Ramos (cell line): ENCODE data around the gene ANKRD35.
"Not testable (repeated sequence)": the region's sequence is repeated elsewhere in the genome, so short reads cannot be mapped to it uniquely, and the experiment has no call there.

Experiments used
- in situ Hi-C: fragments of 300-500 bp; cut with MboI; formaldehyde crosslinking; loops from one replicate; pipeline ENCODE4 v1.14.3; 2022; ENCODE audit warnings: low sequenced_read_pairs; ENCODE audit not compliant: unreplicated experiment

ANKRD35 gene, protein sequence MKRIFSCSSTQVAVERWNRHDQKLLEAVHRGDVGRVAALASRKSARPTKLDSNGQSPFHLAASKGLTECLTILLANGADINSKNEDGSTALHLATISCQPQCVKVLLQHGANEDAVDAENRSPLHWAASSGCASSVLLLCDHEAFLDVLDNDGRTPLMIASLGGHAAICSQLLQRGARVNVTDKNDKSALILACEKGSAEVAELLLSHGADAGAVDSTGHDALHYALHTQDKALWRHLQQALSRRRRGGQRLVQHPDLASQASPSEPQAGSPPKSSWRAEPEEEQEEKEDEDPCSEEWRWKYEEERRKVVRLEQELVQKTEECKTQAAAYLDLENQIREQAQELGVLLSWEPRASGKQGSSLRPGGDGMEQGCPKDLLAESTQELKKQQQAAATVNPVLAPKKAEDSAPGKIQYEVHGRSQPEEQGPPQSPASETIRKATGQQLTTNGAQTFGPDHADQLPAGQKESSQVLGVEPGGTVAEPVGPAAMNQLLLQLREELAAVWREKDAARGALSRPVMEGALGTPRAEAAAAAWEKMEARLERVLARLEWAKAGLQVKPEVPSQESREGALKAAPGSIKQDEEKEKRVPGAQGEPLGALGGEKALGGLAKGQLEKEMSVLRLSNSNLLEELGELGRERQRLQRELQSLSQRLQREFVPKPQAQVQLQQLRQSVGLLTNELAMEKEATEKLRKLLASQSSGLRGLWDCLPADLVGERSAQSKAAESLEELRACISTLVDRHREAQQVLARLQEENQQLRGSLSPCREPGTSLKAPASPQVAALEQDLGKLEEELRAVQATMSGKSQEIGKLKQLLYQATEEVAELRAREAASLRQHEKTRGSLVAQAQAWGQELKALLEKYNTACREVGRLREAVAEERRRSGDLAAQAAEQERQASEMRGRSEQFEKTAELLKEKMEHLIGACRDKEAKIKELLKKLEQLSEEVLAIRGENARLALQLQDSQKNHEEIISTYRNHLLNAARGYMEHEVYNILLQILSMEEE

DNA sequence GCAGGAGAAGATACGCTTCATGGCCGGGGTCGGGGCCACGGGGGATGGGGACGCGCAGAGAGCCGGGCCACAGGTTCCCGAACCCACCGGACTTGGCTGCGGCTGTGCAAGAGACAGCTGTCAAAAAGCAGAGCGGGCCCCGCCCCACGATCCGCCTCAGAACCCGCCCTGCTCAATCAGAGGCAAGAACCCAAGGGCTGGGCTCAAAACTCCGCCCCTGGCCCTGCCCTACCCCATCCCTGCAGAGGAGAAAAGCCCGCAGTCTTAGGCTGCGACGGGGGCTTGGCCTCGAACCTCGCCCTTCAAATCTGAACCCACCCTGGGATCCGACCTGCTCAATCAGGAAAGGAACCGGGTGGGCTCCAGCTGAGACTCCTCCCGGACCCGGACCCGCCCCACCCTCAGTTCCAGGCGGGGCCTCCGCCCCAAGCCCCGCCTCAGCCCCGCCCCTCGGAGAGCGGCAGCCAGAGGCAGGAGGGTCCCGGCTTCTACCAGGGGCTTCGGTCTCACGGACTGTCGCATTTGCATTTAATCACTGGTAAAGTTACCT lies at the start of gene ANKRD35:
TSS of gene ANKRD35 (minus strand) at position 129 of the 550 bp plus-strand sequence. CDS start at position 21, 108 bp downstream.
- in situ Hi-C loops: no loop called here

GRCh38 chr1:145932522-145933009 lies 46.9 kb upstream of the ANKRD35 start:
- in situ Hi-C loops: not testable (repeated sequence)

DNA sequence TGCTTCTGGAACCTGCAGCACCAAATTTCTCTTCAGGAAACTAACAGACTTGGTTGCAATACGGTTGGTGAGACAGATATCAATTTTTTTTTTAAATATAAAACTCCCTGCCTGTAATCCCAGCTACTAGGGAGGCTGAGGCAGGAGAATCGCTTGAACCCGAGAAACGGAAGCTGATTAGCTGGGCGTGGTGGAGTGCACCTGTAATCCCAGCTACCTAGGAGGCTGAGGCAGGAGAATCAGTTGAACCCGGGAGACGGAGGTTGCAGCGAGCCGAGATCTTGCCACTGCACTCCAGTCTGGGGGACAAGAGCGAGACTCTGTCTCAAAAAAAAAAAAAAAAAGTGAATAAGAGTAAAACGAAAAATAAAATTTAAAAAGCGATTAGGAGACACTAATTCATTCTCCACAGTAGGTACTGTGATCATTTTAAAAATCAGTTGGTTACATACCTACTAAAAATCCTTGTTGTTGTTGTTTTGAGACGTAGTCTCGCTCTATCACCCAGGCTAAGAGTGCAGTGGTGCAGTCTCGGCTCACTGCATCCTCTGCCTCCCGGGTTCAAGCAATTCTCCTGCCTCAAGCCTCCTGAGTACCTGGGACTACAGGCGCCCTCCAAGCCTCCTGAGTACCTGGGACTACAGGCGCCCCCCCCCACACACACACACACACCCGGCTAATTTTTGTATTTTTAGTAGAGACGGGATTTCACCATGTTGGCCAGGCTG lies 42.4 kb upstream of the ANKRD35 start:
- in situ Hi-C loops: no loop called here

DNA sequence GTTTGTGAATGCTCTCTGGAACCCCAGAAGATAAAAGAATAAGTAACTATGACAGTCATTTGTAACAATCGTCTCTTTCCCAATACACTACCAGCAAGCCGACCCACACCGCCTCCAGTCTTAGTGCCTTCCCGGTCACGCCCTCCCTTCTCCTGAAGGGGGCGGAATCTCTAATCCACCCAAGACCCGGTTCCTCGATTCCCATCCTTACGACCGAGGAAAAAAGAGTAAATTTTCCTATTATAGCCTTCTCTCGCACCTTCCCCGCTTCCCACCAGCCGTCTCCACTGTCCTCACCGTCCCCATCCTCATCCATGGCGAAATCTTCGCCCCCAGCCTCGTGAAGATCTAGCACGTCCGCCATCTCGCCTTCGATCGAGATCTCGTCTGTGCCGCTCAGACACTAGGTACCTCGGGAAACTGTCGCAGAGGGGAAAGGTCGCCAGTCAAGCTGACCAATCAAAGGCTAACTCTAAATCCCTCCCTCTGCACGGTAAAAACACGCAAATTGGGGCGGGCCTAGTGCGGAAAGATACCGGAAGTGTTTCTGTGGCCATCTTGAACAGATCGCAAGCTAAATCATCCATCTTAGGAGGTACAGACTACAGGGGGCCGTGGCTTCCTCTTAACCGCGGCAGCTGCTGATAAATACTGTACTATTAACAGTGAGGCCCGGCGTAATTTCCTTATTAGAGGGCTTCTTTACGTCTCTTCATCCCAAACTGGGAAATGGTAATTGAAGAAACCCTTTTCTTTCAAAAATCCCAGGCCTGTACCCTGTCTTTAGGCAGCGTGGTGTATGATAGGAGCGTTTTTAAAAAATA lies 41.6 kb upstream of the ANKRD35 start, which contains the start of gene RBM8A:
TSS of gene RBM8A (minus strand) at position 422 of the 824 bp plus-strand sequence. CDS start at position 364, 58 bp downstream.
- in situ Hi-C loops: no loop called here

DNA sequence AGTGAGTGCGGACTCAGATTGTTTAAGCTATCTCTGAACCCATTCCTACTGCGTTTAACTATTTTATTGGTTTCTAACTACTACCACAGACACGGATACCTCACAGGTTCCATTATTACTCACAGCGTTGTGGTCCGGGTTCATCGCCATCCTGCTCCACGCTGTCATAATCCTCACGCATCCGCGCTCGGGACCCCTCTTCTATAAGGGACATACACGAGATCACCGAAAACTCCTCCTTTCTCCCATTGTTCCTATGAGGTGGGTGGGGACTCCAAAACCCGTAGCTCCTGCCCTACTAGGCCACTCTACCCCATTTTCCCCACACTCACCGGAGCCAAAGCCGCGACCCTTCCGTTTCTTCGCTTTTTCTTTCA lies 41.0 kb upstream of the ANKRD35 start:
- in situ Hi-C loops: no loop called here

DNA sequence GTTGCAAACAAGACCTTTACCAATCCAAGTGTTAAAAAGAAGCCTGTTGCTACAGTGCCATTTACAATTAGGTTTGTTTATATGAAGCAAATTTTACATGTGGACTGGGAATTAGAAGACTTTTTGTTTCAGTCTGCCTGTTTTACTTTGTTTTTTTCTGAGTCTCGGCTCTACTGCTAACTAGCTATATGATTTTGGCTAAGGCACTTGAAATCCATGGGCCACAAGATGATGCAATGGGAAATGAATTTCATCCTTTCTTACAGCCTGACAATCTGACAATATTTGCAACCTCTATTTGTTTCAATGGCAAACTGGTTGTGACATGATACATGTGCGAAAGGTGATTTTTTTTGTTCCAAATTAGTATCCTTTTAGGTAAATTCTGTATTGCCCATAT lies 36.6 kb upstream of the ANKRD35 start:
- in situ Hi-C loops: no loop called here

GRCh38 chr1:145920297-145920696 lies 34.6 kb upstream of the ANKRD35 start:
- in situ Hi-C loops: not testable (repeated sequence)

DNA sequence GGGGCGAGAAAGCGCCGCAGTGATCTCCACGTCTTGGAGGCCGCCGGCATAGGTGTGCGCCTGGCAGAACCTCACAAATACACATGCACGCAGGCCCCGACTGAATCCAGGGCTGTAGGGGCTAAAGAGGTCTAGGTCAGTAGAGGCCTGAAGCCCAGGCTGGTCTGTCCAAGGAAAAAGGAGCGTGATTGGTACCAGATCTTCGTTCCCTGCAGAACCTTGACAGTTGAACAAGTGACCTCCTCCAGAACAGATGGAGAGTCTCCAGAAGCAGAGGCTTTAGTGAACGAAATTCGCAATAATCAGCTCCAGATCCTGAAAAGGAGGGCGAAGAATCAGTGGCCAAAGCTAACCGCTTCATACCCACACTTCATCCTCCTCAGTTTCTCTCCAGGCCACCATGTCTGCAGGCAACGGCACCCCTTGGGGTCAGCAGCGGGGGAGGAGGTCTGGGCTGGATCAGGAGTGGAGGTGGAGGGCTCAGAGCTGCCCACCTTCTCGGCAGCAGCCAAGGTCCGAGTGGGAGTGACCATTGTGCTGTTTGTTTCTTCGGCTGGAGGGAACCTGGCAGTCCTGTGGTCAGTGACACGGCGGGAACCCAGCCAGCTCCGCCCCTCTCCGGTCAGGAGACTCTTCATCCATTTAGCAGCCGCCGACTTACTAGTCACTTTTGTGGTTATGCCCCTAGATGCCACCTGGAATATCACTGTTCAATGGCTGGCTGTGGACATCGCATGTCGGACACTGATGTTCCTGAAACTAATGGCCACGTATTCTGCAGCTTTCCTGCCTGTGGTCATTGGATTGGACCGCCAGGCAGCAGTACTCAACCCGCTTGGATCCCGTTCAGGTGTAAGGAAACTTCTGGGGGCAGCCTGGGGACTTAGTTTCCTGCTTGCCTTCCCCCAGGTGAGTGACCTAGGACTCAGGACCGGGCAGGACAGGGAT lies 33.6 kb upstream of the ANKRD35 start:
- in situ Hi-C loops: no loop called here

DNA sequence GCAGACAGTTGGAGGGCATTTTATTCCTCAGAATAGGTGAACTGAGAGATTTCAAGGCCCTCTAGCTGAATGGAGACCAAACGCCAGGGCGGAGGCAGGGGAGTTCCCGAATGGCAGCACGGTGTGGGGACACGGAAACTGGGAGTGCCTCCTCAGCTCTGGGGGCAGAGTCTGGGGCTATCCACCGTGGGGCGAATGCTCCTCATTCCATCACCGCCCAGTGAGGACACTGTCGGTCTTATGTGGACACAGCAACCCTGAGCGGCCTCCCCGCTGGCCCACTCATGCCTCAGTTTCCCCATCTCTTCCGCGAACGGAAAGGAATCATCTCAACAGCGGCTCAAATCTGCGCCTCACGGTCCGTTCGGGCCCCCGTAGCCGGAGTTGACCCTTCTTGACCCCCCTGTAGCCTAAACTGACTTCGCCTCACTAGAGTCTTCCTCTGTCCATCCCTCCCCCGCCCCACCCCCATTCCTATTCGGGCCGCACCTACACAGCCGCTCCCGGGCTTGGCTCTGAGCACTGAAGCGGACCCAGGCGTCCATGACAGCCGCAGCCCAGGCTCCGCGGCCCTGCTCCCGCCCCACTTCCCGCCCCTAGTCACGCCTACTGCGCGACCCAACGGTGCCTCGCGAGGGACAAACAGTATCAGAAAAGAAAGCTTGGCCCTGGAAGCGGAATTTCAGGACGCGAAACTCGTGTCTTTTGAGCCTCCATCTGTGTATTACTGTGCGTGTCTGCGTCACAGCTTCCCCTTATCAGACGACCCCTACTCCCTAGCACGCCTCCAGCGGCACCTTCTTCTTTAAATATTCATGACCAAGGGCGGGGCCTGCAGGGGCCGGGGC lies 32.7 kb upstream of the ANKRD35 start, which contains the start of gene PEX11B:
TSS of gene PEX11B (minus strand) at position 574 of the 848 bp plus-strand sequence. CDS start at position 545, 29 bp downstream.
- in situ Hi-C loops: no loop called here

DNA sequence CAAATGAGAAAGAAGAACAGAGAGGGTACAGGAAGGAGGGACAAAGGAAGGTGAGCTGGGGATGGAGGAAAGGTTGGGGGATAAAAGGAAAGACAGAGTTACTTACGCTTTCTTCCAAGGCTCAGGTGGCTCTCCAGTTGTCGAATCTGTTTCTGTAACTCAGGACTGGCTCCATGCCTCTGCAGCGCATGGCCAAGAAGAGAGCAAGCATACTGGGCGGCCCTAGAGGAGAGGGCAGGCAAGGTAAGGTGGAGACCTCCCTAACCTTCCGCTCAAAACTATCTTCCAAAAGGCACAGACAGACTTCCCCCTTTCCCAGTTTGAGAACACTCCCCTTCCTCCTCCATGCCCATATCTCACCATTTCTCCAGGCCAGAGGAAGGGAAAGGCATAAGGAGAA lies 31.9 kb upstream of the ANKRD35 start:
- in situ Hi-C loops: no loop called here

- in situ Hi-C loops: no loop called here
Observed at GRCh38 chr1:145916745-145917144, 31.1 kb upstream of the ANKRD35 start.

DNA sequence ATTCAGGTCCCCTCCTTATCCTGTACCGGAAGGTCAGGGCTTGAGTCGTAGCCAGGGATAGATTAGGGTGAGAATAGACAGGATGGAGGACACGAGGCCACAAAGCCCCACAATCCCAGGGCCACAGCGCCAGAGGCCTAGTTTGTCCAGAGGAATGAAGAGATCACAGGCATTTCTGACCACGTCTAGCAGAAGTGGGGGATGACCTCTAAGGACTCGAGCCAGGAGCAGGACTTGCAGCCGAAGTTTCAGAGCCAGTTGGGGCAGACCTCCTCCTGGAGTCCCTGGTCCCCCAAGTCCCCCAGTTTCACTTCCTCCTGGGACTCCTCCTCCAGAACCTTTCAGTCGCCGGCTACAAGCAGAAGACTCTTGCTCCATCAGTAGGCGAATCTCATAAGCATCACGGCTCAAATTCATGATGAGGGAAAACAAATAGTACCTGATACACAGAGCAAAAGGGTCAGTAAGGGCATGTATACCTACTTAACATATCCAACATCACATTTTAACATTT lies 26.5 kb upstream of the ANKRD35 start:
- in situ Hi-C loops: no loop called here

DNA sequence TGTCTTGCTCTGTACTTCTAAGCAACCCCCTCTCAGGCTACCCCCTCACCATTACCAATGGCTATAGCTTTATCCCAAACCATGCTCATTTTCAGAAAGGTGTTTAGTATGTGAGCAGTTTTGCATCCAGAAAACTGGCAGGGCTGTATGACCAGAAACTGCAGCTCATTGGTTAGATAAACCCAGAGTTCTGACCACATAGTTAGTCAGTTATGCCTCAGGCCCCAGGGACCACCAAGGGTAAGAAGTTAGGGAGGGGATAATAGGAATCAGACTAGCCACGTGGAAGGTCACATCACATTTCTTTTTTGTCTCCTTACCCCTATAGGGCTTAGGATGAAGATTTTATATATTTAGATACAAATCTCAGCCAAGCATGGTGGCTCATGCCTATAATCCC lies 23.0 kb upstream of the ANKRD35 start:
- in situ Hi-C loops: no loop called here

DNA sequence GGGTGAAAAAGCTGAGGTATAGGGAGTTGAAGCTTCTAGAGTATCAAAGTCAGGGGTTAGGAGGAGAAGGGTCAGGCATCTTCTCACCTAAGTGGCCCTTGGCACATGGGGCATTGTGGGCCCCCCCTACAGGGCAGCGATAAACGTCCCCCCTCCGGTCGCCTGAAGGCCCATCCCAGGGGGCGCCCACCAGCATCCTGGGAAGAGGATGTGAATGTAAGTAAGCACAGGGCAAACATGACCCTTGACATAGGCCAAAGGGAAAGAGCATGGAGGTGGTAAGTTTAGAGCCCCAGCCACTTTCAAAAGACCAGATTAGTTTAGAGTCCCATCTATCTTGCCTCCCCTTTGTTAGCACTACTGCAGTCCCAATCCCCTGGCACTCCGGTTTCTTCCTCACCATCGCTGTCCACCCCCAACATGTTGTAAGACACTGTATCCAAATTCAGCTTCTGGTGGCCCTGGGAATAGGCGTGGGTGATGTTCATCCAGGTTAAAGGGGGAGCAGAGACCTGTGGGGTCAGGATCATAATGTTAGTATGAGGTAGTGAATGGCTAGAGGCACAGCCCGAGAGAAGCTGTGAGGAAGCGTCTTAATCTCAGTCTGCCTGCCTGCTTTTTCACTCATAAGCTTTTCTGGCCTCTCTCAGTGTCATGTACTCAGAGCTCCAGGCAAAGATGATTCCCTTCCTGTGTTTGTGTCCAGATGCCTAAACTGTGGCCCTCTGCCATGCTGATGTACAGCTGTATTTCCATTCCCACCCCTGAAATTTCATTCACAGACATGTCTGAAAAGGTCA lies 21.5 kb upstream of the ANKRD35 start:
- in situ Hi-C loops: no loop called here

DNA sequence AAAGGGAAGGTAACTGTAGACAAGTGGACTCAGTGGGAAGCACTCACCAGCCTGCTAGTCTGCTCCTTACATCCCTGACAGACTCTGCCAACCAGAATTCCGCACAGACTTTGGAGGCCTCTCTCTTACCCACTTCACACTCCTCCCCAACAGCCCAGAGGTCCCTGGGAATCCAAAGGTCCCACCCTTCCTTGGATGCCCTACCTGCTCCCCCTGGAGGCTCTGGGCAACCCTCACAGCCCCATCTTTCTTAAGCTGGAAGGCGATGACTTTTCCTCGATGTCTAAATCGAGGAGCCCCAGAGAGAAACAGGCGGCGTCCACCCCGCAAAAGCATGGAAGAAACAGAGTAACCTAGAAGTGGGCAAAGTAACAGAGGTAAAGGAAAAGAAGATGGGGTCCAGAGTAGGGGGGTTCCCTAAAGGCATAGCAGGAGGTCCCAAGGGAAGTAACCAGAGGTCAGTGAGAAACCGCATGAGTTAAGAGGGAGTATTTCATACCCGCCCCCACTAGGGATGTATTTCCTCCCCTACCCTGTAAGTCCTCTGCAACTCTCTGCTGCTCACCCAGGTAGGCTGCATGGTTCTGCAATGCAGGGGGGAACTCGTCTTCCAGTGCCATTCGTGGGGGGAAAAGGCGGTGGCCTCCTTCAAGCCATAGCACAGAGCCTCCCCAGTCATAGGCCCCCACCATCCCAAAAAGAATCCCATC lies 15.8 kb upstream of the ANKRD35 start:
- in situ Hi-C loops: no loop called here
